ENCODE results near the gene KATNBL1.
"Not testable (repeated sequence)": the region's sequence is repeated elsewhere in the genome, so short reads cannot be mapped to it uniquely, and the experiment has no call there.

Gene KATNBL1

GRCh38 chr15:34213690-34214089 is 3.8 kb upstream of the KATNBL1 start:
- TF ChIP-seq EZH2phosphoT487 (IDR thresholded peaks at IDR 0.05; ENCODE audit: low read depth) (no peak), CTCF (IDR thresholded peaks at IDR 0.05; ENCODE audit: low read depth, low read length) (no peak)
- peaks cover 3% of the 10 kb centered on the region for H3K4me1 ChIP-seq (ENCODE audit: low read length)
- no peak overlapping the region for H3K27ac ChIP-seq (ENCODE audit: low read length)
- H4K20me1 ChIP-seq (ENCODE audit: insufficient read depth, low read length), result no peaks in the 10 kb centered on the region
- H3K27me3 ChIP-seq (ENCODE audit: low read depth, low read length), result no peaks in the 10 kb centered on the region
- no peak overlapping the region for H3K4me3 ChIP-seq (ENCODE audit: low read length)
- no peak overlapping the region for H3K4me2 ChIP-seq (ENCODE audit: low read length)
- H3K9me3 ChIP-seq (ENCODE audit: insufficient read depth, low read length), result no peaks in the 10 kb centered on the region
- H2AFZ ChIP-seq (ENCODE audit: low read depth, low read length), result no peak overlapping the region
- peaks cover 9% of the 10 kb centered on the region for H3K79me2 ChIP-seq (ENCODE audit: low read length)
- H3K9ac ChIP-seq (ENCODE audit: low read length), result no peak overlapping the region
- no peaks in the 10 kb centered on the region for H3K36me3 ChIP-seq (replicated peaks; ENCODE audit: low read depth, low read length)

GRCh38 chr15:34206011-34206410 is 3.9 kb downstream of the KATNBL1 start:
- TF ChIP-seq EZH2phosphoT487 (IDR thresholded peaks at IDR 0.05; ENCODE audit: low read depth) (no peak), CTCF (IDR thresholded peaks at IDR 0.05; ENCODE audit: low read depth, low read length) (no peak)
- peaks cover 25% of the 10 kb centered on the region for H3K36me3 ChIP-seq (replicated peaks; ENCODE audit: low read depth, low read length)
- H4K20me1 ChIP-seq (ENCODE audit: insufficient read depth, low read length), result no peaks in the 10 kb centered on the region
- H3K4me3 ChIP-seq (ENCODE audit: low read length), result no peak overlapping the region
- H3K9ac ChIP-seq (ENCODE audit: low read length), result no peak overlapping the region
- H3K9me3 ChIP-seq (ENCODE audit: insufficient read depth, low read length), result no peaks in the 10 kb centered on the region
- H3K27ac ChIP-seq (ENCODE audit: low read length), result no peak overlapping the region
- no peak overlapping the region for H2AFZ ChIP-seq (ENCODE audit: low read depth, low read length)
- H3K4me1 ChIP-seq (ENCODE audit: low read length), result peaks cover 6% of the 10 kb centered on the region
- H3K4me2 ChIP-seq (ENCODE audit: low read length), result no peak overlapping the region
- H3K79me2 ChIP-seq (ENCODE audit: low read length), result peaks cover 81% of the 10 kb centered on the region
- no peaks in the 10 kb centered on the region for H3K27me3 ChIP-seq (ENCODE audit: low read depth, low read length)

GRCh38 chr15:34203936-34204335 is 6.0 kb downstream of the KATNBL1 start:
- H3K27me3 ChIP-seq (ENCODE audit: low read depth, low read length), result no peaks in the 10 kb centered on the region
- H2AFZ ChIP-seq (ENCODE audit: low read depth, low read length), result no peak overlapping the region
- H3K4me2 ChIP-seq (ENCODE audit: low read length), result no peak overlapping the region
- no peak overlapping the region for H3K27ac ChIP-seq (ENCODE audit: low read length)
- peaks cover 90% of the 10 kb centered on the region for H3K79me2 ChIP-seq (ENCODE audit: low read length)
- H3K4me1 ChIP-seq (ENCODE audit: low read length), result peaks cover 6% of the 10 kb centered on the region
- no peaks in the 10 kb centered on the region for H4K20me1 ChIP-seq (ENCODE audit: insufficient read depth, low read length)
- no peak overlapping the region for H3K4me3 ChIP-seq (ENCODE audit: low read length)
- H3K9ac ChIP-seq (ENCODE audit: low read length), result no peak overlapping the region
- TF ChIP-seq EZH2phosphoT487 (IDR thresholded peaks at IDR 0.05; ENCODE audit: low read depth), result no peak
- no peak for TF ChIP-seq CTCF (IDR thresholded peaks at IDR 0.05; ENCODE audit: low read depth, low read length)
- no peaks in the 10 kb centered on the region for H3K9me3 ChIP-seq (ENCODE audit: insufficient read depth, low read length)
- H3K36me3 ChIP-seq (replicated peaks; ENCODE audit: low read depth, low read length), result peaks cover 29% of the 10 kb centered on the region

- TF ChIP-seq EZH2phosphoT487 (IDR thresholded peaks at IDR 0.05; ENCODE audit: low read depth) (no peak), CTCF (IDR thresholded peaks at IDR 0.05; ENCODE audit: low read depth, low read length) (no peak)
- H3K27ac ChIP-seq (ENCODE audit: low read length), result no peak overlapping the region
- no peak overlapping the region for H3K4me3 ChIP-seq (ENCODE audit: low read length)
- no peak overlapping the region for H3K9ac ChIP-seq (ENCODE audit: low read length)
- peaks cover 29% of the 10 kb centered on the region for H3K36me3 ChIP-seq (replicated peaks; ENCODE audit: low read depth, low read length)
- H4K20me1 ChIP-seq (ENCODE audit: insufficient read depth, low read length), result no peaks in the 10 kb centered on the region
- no peak overlapping the region for H2AFZ ChIP-seq (ENCODE audit: low read depth, low read length)
- no peak overlapping the region for H3K4me2 ChIP-seq (ENCODE audit: low read length)
- H3K79me2 ChIP-seq (ENCODE audit: low read length), result peaks cover 88% of the 10 kb centered on the region
- H3K4me1 ChIP-seq (ENCODE audit: low read length), result no peaks in the 10 kb centered on the region; the same call in 1 of the 2 replicates
- H3K27me3 ChIP-seq (ENCODE audit: low read depth, low read length), result no peaks in the 10 kb centered on the region
- H3K9me3 ChIP-seq (ENCODE audit: insufficient read depth, low read length), result no peaks in the 10 kb centered on the region
Observed at GRCh38 chr15:34203305-34203704, 6.6 kb downstream of the KATNBL1 start.

- H3K4me2 ChIP-seq (ENCODE audit: low read length); H3K36me3 ChIP-seq (replicated peaks; ENCODE audit: low read depth, low read length); H3K27me3 ChIP-seq (ENCODE audit: low read depth, low read length); H3K9me3 ChIP-seq (ENCODE audit: insufficient read depth, low read length); H3K4me3 ChIP-seq (ENCODE audit: low read length); H3K27ac ChIP-seq (ENCODE audit: low read length); H3K9ac ChIP-seq (ENCODE audit: low read length); H4K20me1 ChIP-seq (ENCODE audit: insufficient read depth, low read length); H2AFZ ChIP-seq (ENCODE audit: low read depth, low read length): not testable (repeated sequence)
- peaks cover 12% of the 10 kb centered on the region for H3K4me1 ChIP-seq (ENCODE audit: low read length)
- H3K79me2 ChIP-seq (ENCODE audit: low read length), result peaks cover 86% of the 10 kb centered on the region
Observed at GRCh38 chr15:34193272-34193671, 16.6 kb downstream of the KATNBL1 start.

Data from OCI-LY3 (cell line).